NT2/D1 (cell line): ENCODE data around the gene SPRR2D.

Experiments used
- DNase-seq: peaks from one replicate; pipeline ENCODE4 v3.0.0-alpha.2; 2011; ENCODE audit warnings: low read depth, low spot score
- H3K27me3 ChIP-seq: 2 replicates; pipeline ENCODE4 v1.6.0; 2011; ENCODE audit warnings: mild to moderate bottlenecking; ENCODE audit not compliant: insufficient read length, insufficient read depth
- H3K36me3 ChIP-seq: 2 replicates; pipeline ENCODE4 v1.6.1; 2011; ENCODE audit warnings: mild to moderate bottlenecking, low read length, mixed read lengths; ENCODE audit not compliant: insufficient read depth, insufficient read length
- H3K4me1 ChIP-seq: 2 replicates; pipeline ENCODE4 v1.5.1; 2011; ENCODE audit not compliant: insufficient read depth, insufficient read length
- H3K4me3 ChIP-seq: 2 replicates; pipeline ENCODE4 v1.5.1; 2011; ENCODE audit warnings: low read depth; ENCODE audit not compliant: insufficient read length
- H3K9ac ChIP-seq: 2 replicates; pipeline ENCODE4 v1.6.0; 2011; ENCODE audit warnings: low read depth; ENCODE audit not compliant: insufficient read length
- H3K9me3 ChIP-seq: 2 replicates; pipeline ENCODE4 v1.5.1; 2011; ENCODE audit warnings: mild to moderate bottlenecking, low read length; ENCODE audit not compliant: insufficient read depth
- SUZ12 ChIP-seq: IDR thresholded peaks from 2 replicates; pipeline ENCODE4 v1.6.1; 2011; ENCODE audit not compliant: insufficient read length, insufficient read depth; ENCODE audit errors: extremely low read depth
- YY1 ChIP-seq: IDR thresholded peaks from 2 replicates; pipeline ENCODE4 v1.6.1; 2011; ENCODE audit not compliant: insufficient read length, insufficient read depth
- ZNF274 ChIP-seq: IDR thresholded peaks from 2 replicates; pipeline ENCODE4 v1.6.1; 2011; ENCODE audit warnings: mild to moderate bottlenecking, low read depth, low read length

SPRR2D gene

GRCh38 chr1:152993186-152993585 lies 47.7 kb downstream of the SPRR2D start:
- H3K36me3 ChIP-seq, result no peaks in the 10 kb centered on the region
- TF ChIP-seq ZNF274, result no peak
- TF ChIP-seq SUZ12, result no peak
- TF ChIP-seq YY1, result no peak

More at GRCh38 chr1:152993186-152993585, 47.7 kb downstream of the SPRR2D start:
- Histone ChIP-seq H3K27me3 (no peaks in the 10 kb centered on the region), H3K9me3 (peaks cover 9% of the 10 kb centered on the region; the same call in 1 of the 2 replicates), H3K4me3 (no peak overlapping the region), H3K9ac (no peak overlapping the region), H3K4me1 (peaks cover 5% of the 10 kb centered on the region)
- DNase-seq, result no peak
